Dermis blood vessel endothelial cell (primary cell): ENCODE measurements around the gene ACAD9. TPM values are rescaled to one million over a fixed set of nuclear protein-coding genes. Genes with fewer than 3 reads are reported as not detected.

ENCODE experiments used
- DNase-seq: peaks from one replicate; pipeline ENCODE4 v3.0.0; 2010
- total RNA-seq: library from RNA; depleted of rRNA; stranded (reverse); fragments of >200 nt; gene quantifications from 2 replicates; pipeline ENCODE4 v1.2.3, GENCODE V29; 2014

ACAD9 gene
- total RNA-seq, 1 donor from 2014 or later, result 47.5 TPM

DNA sequence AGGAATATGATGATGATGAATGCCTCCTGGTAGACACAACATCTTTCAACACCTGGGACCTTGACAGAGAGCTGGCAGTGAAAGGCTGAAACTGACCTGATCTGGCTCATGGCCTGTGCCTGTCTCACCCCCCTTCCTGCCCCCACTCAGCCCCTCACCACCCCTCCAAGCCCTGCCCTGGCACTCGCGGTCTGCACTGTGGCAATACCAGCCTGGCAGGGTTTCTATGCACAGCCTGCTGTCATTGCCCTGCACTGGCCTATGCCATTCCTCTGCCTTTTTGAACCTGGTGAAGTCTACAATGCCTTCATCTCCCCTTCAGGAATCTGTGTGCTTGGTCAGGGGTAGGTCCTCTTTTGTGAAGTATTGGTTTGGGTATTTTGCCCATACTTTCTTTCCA, 56.5 kb downstream of the ACAD9 start:
- no peak for DNase-seq

DNA sequence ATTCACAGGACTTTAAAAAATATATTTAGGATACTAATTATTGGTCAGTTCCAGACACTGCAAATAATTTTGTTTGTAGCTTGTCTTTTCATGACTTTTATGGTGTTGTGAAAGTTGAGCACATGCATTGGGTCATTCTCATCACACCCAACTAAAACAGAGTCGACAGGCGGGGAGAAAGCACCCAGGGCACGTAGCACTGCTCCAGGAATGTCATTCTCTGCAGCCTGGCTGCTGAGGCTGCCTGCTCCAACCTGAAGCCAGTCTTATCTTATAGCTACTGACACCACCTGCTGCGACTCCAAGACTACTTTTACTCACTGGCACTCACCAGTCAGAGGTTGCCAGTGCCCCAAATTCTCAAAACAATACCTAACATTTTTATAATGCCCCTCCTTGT, 56.9 kb downstream of the ACAD9 start:
- no peak for DNase-seq

DNA sequence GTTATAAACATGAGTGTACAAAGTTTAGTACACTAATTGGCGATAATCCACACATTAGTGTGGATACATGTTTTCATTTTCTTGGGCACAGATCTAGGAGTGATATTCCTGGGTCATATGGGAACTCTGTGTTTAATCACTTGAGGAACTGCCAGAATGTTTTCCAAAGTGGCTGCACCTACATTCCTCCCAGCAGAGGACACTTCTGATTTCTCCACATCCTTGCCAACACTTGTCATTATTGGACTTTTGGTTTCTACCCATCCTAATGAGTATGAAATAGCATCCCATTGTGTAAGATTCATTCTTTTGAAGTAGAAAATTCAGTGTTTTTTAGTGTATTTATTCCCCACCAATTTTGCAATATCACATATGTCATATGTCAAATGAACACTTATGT, 60.8 kb downstream of the ACAD9 start:
- DNase-seq, result no peak

DNA sequence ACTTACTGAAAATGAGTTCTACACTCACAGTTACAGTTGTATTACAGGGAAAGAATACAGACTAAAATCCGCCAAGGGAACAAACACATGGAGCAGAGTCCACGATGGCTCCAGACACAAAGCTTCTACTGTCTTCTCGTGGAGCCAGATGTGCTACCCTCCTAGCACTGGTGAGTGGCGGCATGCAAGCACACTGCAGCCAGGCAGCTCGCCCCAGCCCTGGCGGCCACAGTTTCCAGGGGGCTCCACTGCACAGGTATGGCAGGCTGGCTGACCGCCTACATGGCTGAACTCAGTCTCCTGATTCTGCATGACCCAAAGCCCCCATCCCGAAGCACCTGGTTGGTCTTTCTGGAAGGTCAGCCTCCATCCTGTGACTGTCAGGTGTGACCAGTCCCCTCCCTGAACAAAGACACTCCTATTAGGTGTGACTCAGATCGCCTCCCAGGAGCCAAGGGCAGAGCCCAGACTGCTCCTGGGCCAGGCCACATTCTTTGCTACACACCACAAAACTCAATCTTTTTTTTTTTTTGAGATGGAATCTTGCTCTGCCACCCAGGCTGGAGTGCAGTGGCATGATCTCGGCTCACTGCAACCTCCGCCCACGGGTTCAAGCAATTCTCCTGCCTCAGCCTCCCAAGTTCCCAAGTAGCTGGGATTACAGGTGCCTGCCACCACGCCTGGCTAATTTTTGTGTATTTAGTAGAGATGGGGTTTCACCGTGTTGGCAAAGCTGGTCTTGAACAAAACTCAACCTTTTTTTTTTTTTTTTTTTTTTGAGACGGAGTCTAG, 62.9 kb downstream of the ACAD9 start:
- DNase-seq, result no peak

DNA sequence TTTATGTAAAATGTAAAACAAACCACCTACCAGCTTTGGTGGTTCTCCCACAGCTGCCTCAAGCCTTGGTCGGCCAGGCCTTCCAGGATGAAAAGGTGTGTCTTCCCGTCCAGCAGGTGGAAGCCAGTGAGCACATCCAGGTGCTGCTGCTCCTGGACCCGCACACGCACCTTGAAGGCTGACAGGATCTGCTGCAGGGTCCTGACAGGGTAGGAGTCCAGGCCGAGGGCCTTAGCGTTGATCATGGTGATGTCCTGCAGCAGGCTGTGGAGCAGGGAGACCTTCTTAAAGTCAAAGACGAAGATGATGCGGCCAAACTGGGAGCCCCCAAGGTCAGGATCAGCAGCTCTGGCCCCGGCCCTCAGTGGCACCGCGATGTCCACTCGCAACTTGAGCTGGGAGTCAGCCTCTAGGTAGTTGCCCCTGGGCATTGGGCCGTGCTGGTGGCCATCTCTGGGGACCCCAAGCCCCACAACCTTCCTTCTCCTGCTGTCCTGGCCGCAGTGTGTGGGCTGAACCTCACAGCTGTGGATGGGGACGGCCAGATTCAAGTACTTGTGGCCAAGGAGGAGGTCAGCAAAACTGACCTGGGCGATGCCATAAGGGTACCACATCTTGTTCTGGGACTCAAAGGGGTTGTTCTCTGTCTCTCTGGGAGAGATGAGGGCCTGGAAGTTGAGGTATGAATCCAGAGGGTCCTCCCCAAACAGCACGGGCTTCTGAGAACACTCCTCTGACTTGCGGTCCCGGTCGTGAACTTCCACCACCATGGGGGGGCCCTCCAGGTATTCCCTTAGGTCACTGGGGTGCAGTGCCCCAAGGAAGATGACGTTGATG, 65.8 kb downstream of the ACAD9 start:
- no peak for DNase-seq

DNA sequence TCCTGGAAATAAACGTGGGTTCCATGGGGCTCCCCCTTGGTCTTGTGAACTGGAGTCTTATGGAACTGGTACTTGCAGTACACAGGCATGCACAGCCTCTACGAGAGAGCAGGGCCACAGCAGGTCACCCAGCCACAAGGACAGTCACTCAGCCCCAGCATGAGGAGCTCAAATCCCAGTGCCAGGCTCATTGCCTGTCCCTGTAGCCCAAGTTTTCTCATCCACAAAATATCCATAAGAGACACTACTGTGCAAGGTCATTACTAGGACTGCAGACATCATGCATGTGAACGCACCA, 66.4 kb downstream of the ACAD9 start:
- DNase-seq, result no peak

DNA sequence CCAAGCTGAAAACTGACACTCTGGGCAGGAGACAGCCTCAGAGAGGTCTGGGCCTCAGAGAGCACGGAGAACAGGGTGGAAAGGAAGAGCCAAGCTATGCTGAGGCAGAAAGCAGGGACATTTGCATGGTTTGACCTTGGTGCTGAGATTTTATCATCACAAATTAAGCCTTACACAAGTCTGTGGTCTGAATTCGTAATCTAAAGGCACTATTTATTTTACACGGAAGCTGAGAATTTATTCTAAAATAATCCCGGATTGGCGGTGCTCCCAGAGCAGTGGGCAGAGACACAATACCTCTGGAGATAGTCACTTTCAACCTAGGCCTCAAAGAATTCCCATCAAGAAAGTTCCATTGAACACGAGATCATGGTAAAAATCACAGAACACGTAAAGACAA, 67.0 kb downstream of the ACAD9 start:
- no peak for DNase-seq

DNA sequence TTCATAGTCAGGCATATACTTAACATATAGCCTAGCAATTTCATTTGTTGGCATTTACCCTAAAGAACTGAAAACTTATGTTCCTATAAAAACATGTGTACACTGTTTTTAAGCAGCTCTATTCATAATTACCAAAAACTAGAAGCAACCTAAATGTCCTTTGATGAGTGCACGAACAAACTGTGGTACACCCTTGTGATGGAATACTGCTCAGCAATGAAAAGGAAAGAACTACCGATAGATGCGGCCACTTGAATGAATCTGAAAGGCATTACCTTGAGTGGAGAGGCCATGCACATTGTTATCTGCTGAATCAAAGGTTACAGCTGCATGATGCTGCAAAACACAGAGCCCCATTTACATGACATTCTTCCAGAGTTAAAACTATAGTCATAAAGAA, 69.7 kb downstream of the ACAD9 start:
- no peak for DNase-seq

DNA sequence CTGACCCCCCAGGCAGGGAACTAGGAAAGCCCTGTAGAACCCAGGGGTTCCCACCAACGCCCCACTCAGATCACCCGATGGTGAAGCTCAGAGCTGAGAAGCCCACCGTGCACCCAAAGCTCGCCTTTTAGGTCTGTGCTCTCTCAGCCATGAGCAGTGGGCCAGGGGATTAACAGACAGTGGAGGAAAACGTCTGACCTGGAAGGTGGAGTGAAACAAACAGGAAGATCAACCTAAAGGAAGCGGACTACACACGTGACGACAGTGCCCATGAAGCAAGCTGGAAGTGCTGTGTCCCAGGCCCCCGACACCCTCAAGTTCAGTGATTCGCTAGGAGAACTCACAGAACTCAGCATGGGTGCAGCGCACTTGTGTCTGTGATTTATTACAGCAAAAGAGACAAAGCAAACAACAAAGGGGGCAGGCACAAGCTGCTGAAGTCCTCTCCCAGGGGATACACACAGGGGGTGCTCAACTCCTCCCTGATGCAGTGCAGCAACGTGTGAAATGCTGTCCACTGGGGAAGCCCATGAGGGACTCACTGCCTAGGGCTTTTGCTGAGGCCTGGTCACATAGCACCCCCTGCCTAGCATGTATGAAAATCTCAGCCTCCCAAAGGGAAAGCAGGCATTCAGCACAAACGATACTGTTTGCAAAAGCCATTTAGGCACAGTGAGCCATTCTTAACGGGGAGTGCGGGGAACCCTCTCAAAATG, 71.0 kb downstream of the ACAD9 start:
- peak; percentile 68 for DNase-seq

DNA sequence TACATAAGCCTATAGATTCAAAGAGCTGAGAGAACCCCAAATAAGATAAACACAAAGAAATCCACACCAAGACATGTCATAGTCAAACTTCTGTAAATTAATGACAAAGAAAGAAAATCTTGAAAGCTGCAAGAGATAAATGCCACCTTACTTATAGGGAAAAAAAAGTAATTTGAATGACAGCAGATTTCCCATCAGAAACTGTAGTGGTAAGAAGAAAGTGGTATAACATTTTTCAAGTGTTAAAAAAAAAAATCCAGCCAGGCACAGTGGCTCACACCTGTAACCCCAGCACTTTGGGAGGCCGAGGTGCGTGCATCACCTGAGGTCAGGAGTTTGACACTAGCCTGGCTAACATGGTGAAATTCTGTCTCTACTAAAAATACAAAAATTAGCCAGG, 77.0 kb downstream of the ACAD9 start:
- no peak for DNase-seq

Other genes with a start within 250 kb of the ACAD9 start
- gene RPN1, start 228.8 kb upstream of the ACAD9 start, total RNA-seq, result 458 and 572 TPM in 2 replicates
- gene RAB7A, start 153.4 kb upstream of the ACAD9 start, total RNA-seq, result 30.1 and 46.5 TPM in 2 replicates
- gene CFAP92, start 114.5 kb downstream of the ACAD9 start, total RNA-seq, result 1.9 and 2.4 TPM in 2 replicates
- gene EFCC1, start 121.7 kb downstream of the ACAD9 start, total RNA-seq, result 5.9 and 12.1 TPM in 2 replicates
- gene GP9, start 181.2 kb downstream of the ACAD9 start, total RNA-seq, result not detected in 2 replicates
- gene RAB43, start 242.2 kb downstream of the ACAD9 start, total RNA-seq, result 68.8 and 116 TPM in 2 replicates